Astrocyte (in vitro differentiated cells and primary cell): Measurements from ENCODE around the gene PHTF1. TPM values are rescaled to one million over a fixed set of nuclear protein-coding genes. Genes with fewer than 3 reads are reported as not detected.

ENCODE experiments used
- DNase-seq: peaks from one replicate; pipeline ENCODE4 v3.0.0-alpha.2; 2010; ENCODE audit warnings: low read depth
- FAIRE-seq: peaks from 2 replicates; lab custom pipeline; 2011; peaks lifted over from hg19 to GRCh38; lab: Jason Lieb, UNC
- H2AFZ ChIP-seq: 2 replicates; pipeline ENCODE4 v1.6.0; 2012; ENCODE audit warnings: low read depth, low read length, inconsistent platforms
- H3K27ac ChIP-seq: 2 replicates; pipeline ENCODE4 v1.5.1; 2011; ENCODE audit warnings: low read depth, low read length, inconsistent platforms
- H3K27me3 ChIP-seq: 2 replicates; pipeline ENCODE4 v1.6.0; 2011; ENCODE audit warnings: low read length, inconsistent platforms; ENCODE audit not compliant: insufficient read depth
- H3K36me3 ChIP-seq: 2 replicates; pipeline ENCODE4 v1.5.1; 2011; ENCODE audit warnings: low read length, inconsistent platforms; ENCODE audit not compliant: insufficient read depth
- H3K4me1 ChIP-seq: 2 replicates; pipeline ENCODE4 v1.5.1; 2011; ENCODE audit warnings: low read length, inconsistent platforms; ENCODE audit not compliant: insufficient read depth
- H3K4me2 ChIP-seq: 2 replicates; pipeline ENCODE4 v1.6.0; 2012; ENCODE audit warnings: low read length, inconsistent platforms
- H3K4me3 ChIP-seq: 2 replicates; pipeline ENCODE4 v1.5.1; 2011; ENCODE audit warnings: low read depth, mild to moderate bottlenecking, low read length, inconsistent platforms; ENCODE audit not compliant: insufficient read depth
- H3K79me2 ChIP-seq: 2 replicates; pipeline ENCODE4 v1.6.0; 2012; ENCODE audit warnings: mild to moderate bottlenecking, low read length, inconsistent platforms; ENCODE audit not compliant: insufficient read depth
- H3K9ac ChIP-seq: 2 replicates; pipeline ENCODE4 v1.6.0; 2012; ENCODE audit warnings: mild to moderate bottlenecking, low read length, inconsistent platforms
- H3K9me3 ChIP-seq: 2 replicates; pipeline ENCODE4 v1.5.1; 2012; ENCODE audit warnings: low read depth, mild to moderate bottlenecking, low read length, inconsistent platforms; ENCODE audit not compliant: insufficient read depth
- H4K20me1 ChIP-seq: 2 replicates; pipeline ENCODE4 v1.6.0; 2012; ENCODE audit warnings: low read length, inconsistent platforms; ENCODE audit not compliant: insufficient read depth
- H3K27ac Mint-ChIP-seq: one replicate; pipeline ENCODE4 v1.8.0; 2021; ENCODE audit warnings: mild to moderate bottlenecking, mixed read lengths; ENCODE audit not compliant: unreplicated experiment
- H3K27me3 Mint-ChIP-seq: one replicate; pipeline ENCODE4 v1.8.0; 2021; ENCODE audit warnings: low read depth, mixed read lengths; ENCODE audit not compliant: unreplicated experiment
- H3K36me3 Mint-ChIP-seq: one replicate; pipeline ENCODE4 v1.8.0; 2021; ENCODE audit warnings: low read depth, mixed read lengths; ENCODE audit not compliant: unreplicated experiment
- H3K4me1 Mint-ChIP-seq: one replicate; pipeline ENCODE4 v1.8.0; 2021; ENCODE audit warnings: low read depth, mixed read lengths; ENCODE audit not compliant: unreplicated experiment
- H3K4me3 Mint-ChIP-seq: one replicate; pipeline ENCODE4 v1.8.0; 2021; ENCODE audit warnings: mild to moderate bottlenecking, moderate library complexity, mixed read lengths; ENCODE audit not compliant: unreplicated experiment
- H3K9me3 Mint-ChIP-seq: one replicate; pipeline ENCODE4 v1.8.0; 2021; ENCODE audit warnings: mild to moderate bottlenecking, mixed read lengths; ENCODE audit not compliant: unreplicated experiment
- CTCF ChIP-seq: IDR thresholded peaks from 2 replicates; pipeline ENCODE4 v1.5.1; 2011; ENCODE audit warnings: low read depth, mild to moderate bottlenecking, inconsistent platforms, low read length, moderate library complexity; ENCODE audit not compliant: insufficient read depth
- EZH2 ChIP-seq: IDR thresholded peaks from 2 replicates; pipeline ENCODE4 v1.6.1; 2012; ENCODE audit warnings: mild to moderate bottlenecking, low read length, inconsistent platforms; ENCODE audit not compliant: insufficient read depth
- total RNA-seq: library from RNA; stranded (reverse); gene quantifications from 2 replicates; pipeline ENCODE4 v1.2.1, GENCODE V29; 2021

Gene PHTF1
- total RNA-seq, 1 donor from 2014 or later, result 36.4 TPM

GRCh38 chr1:113760102-113761080 is 1.1 kb upstream of the PHTF1 start:
- peak overlapping the region; percentile 96 for H3K27ac Mint-ChIP-seq
- DNase-seq (no peak), FAIRE-seq (no peak)
- TF ChIP-seq EZH2, result no peak
- TF ChIP-seq CTCF, result no peak
- H3K9me3 ChIP-seq, result no peaks in the 10 kb centered on the region
- H3K27ac ChIP-seq, result peak overlapping the region; percentile 96
- H3K4me3 ChIP-seq, result peak overlapping the region; percentile 82
- peak overlapping the region; percentile 90 for H3K4me3 Mint-ChIP-seq
- peaks cover 3% of the 10 kb centered on the region for H3K4me1 ChIP-seq
- H3K9ac ChIP-seq, result peak overlapping the region; percentile 93
- peaks cover 30% of the 10 kb centered on the region for H3K79me2 ChIP-seq
- H3K27me3 ChIP-seq, result no peaks in the 10 kb centered on the region
- no peaks in the 10 kb centered on the region for H3K9me3 Mint-ChIP-seq
- peaks cover under 1% of the 10 kb centered on the region for H3K36me3 ChIP-seq
- H3K36me3 Mint-ChIP-seq, result no peaks in the 10 kb centered on the region
- H4K20me1 ChIP-seq, result peaks cover 4% of the 10 kb centered on the region
- no peaks in the 10 kb centered on the region for H3K27me3 Mint-ChIP-seq
- H2AFZ ChIP-seq, result peak overlapping the region; percentile 99
- peak overlapping the region; percentile 96 for H3K4me2 ChIP-seq
- peaks cover 10% of the 10 kb centered on the region for H3K4me1 Mint-ChIP-seq

- H3K9me3 Mint-ChIP-seq, result no peaks in the 10 kb centered on the region
- FAIRE-seq (no peak), DNase-seq (peak; percentile 24)
- H3K27me3 Mint-ChIP-seq, result no peaks in the 10 kb centered on the region
- H3K27ac Mint-ChIP-seq, result peak overlapping the region; percentile 77
- peak overlapping the region; percentile 96 for H3K4me2 ChIP-seq
- peak overlapping the region; percentile 99 for H2AFZ ChIP-seq
- TF ChIP-seq EZH2 (no peak), CTCF (no peak)
- peaks cover 6% of the 10 kb centered on the region for H4K20me1 ChIP-seq
- H3K36me3 Mint-ChIP-seq, result no peaks in the 10 kb centered on the region
- peaks cover 37% of the 10 kb centered on the region for H3K79me2 ChIP-seq
- H3K27me3 ChIP-seq, result no peaks in the 10 kb centered on the region
- H3K36me3 ChIP-seq, result peaks cover 6% of the 10 kb centered on the region
- peak overlapping the region; percentile 95 for H3K4me3 Mint-ChIP-seq
- H3K9me3 ChIP-seq, result no peaks in the 10 kb centered on the region
- H3K4me1 ChIP-seq, result peaks cover 3% of the 10 kb centered on the region
- H3K9ac ChIP-seq, result peak overlapping the region; percentile 93
- peak overlapping the region; percentile 96 for H3K27ac ChIP-seq
- H3K4me1 Mint-ChIP-seq, result peaks cover 10% of the 10 kb centered on the region
- peak overlapping the region; percentile 82 for H3K4me3 ChIP-seq
These were observed 504 bp downstream of the PHTF1 start for GRCh38 chr1:113758631-113759332.
